ENCODE data around the gene NCLN.
"Not testable (repeated sequence)": the region's sequence is repeated elsewhere in the genome, so short reads cannot be mapped to it uniquely, and the experiment has no call there.

Gene NCLN

GRCh38 chr19:3189702-3190469 lies 4.2 kb downstream of the NCLN start:
- no peak overlapping the region for H3K27ac ChIP-seq
- no peak for TF ChIP-seq CTCF (conservative IDR thresholded peaks at IDR 0.05)

GRCh38 chr19:3190470-3190770 lies 4.7 kb downstream of the NCLN start:
- TF ChIP-seq CTCF (conservative IDR thresholded peaks at IDR 0.05), result no peak
- no peak overlapping the region for H3K27ac ChIP-seq

- H3K27ac ChIP-seq, result no peak overlapping the region
- TF ChIP-seq CTCF (conservative IDR thresholded peaks at IDR 0.05), result no peak
Measured at GRCh38 chr19:3190921-3191805, 5.4 kb downstream of the NCLN start.

- not testable (repeated sequence) for H3K27ac ChIP-seq
Measured at GRCh38 chr19:3191806-3192104, 6.0 kb downstream of the NCLN start.

- no peak for TF ChIP-seq CTCF (conservative IDR thresholded peaks at IDR 0.05)
- H3K27ac ChIP-seq, result no peak overlapping the region
Measured at GRCh38 chr19:3192228-3192635, 6.5 kb downstream of the NCLN start.

GRCh38 chr19:3192684-3193083 lies 7.0 kb downstream of the NCLN start:
- no peak overlapping the region for H3K27ac ChIP-seq
- no peak for TF ChIP-seq CTCF (conservative IDR thresholded peaks at IDR 0.05)

- no peak overlapping the region for H3K27ac ChIP-seq
- TF ChIP-seq CTCF (conservative IDR thresholded peaks at IDR 0.05), result no peak
Measured at GRCh38 chr19:3193256-3194105, 7.8 kb downstream of the NCLN start.

Data from VCaP (cell line).